H1 (cell line): ENCODE data around the gene ST8SIA5. TPM values are rescaled to one million over a fixed set of nuclear protein-coding genes. Genes with fewer than 3 reads are reported as not detected.

Experiments
- CTCF ChIA-PET: fragments of 300-600 bp; sonication (Branson Sonifier 250); formaldehyde crosslinking; loops from one replicate; lab custom pipeline; 2021; ENCODE audit not compliant: partially characterized antibody; lab: Charles Lee
- POLR2A ChIA-PET: fragments of 300-600 bp; sonication (Branson Sonifier 250); formaldehyde crosslinking; loops from one replicate; lab custom pipeline; 2021; ENCODE audit warnings: inconsistent platforms; ENCODE audit not compliant: partially characterized antibody; lab: Charles Lee
- DNase-seq, 2 experiments: peaks; one replicate each; pipeline versions ENCODE4 v3.0.0 to v3.0.0-alpha.2; 2010 to 2022; ENCODE audit warnings: low spot score in 2 of 2, low read depth in 1 of 2, mixed read lengths in 1 of 2
- FAIRE-seq: peaks from 2 replicates; lab custom pipeline; 2011; peaks lifted over from hg19 to GRCh38; lab: Jason Lieb, UNC
- H2AFZ ChIP-seq: 2 replicates; pipeline ENCODE4 v1.8.1; 2012; ENCODE audit warnings: low read length, inconsistent platforms
- H2AK5ac ChIP-seq: 2 replicates; pipeline ENCODE4 v1.6.1; 2013; ENCODE audit warnings: low read depth, low read length
- H2BK120ac ChIP-seq: replicated peaks from 2 replicates; pipeline ENCODE3; 2013; ENCODE audit warnings: low read depth, low read length, inconsistent platforms
- H2BK12ac ChIP-seq: 2 replicates; pipeline ENCODE4 v1.6.1; 2013; ENCODE audit warnings: low read depth, low read length
- H2BK15ac ChIP-seq: 2 replicates; pipeline ENCODE4 v1.6.1; 2013; ENCODE audit warnings: low read length
- H2BK20ac ChIP-seq: 2 replicates; pipeline ENCODE4 v1.6.1; 2013; ENCODE audit warnings: low read length
- H2BK5ac ChIP-seq: 2 replicates; pipeline ENCODE4 v1.6.1; 2013; ENCODE audit warnings: low read depth, low read length
- H3K14ac ChIP-seq: 2 replicates; pipeline ENCODE4 v1.6.1; 2013; ENCODE audit warnings: inconsistent platforms; ENCODE audit not compliant: insufficient read length
- H3K18ac ChIP-seq: 2 replicates; pipeline ENCODE4 v1.6.1; 2013; ENCODE audit warnings: low read length; ENCODE audit errors: extremely low read depth
- H3K23ac ChIP-seq: 2 replicates; pipeline ENCODE4 v1.6.1; 2013; ENCODE audit warnings: inconsistent platforms; ENCODE audit not compliant: insufficient read length
- H3K23me2 ChIP-seq: 2 replicates; pipeline ENCODE4 v1.6.1; 2013; ENCODE audit warnings: low read depth, low read length
- H3K27ac ChIP-seq: 2 replicates; pipeline ENCODE4 v1.6.1; 2011; ENCODE audit warnings: low read depth, low read length, inconsistent platforms
- H3K27me3 ChIP-seq, 4 experiments: replicated peaks in 1 of 4; 1 replicate in 1 of 4; 2 replicates in 3 of 4; pipeline versions ENCODE4 v1.6.1 to v1.8.1; 2011 to 2013; ENCODE audit warnings: low read length in 3 of 4, mild to moderate bottlenecking in 3 of 4, inconsistent platforms in 2 of 4, mixed read lengths in 2 of 4, moderate library complexity in 1 of 4; ENCODE audit not compliant: control insufficient read depth in 3 of 4, insufficient read depth in 3 of 4; ENCODE audit errors: extremely low read depth in 1 of 4
- H3K36me3 ChIP-seq, 4 experiments: 2 replicates each; pipeline versions ENCODE4 v1.6.1 to v1.8.1; 2011 to 2013; ENCODE audit warnings: mild to moderate bottlenecking in 4 of 4, low read length in 3 of 4, moderate library complexity in 2 of 4, control low read depth in 1 of 4, inconsistent platforms in 1 of 4; ENCODE audit not compliant: insufficient read depth in 4 of 4, control insufficient read depth in 2 of 4
- H3K4ac ChIP-seq: replicated peaks from 2 replicates; pipeline ENCODE3; 2013; ENCODE audit warnings: low read length, low read depth, mixed read lengths, inconsistent platforms; ENCODE audit not compliant: insufficient read length
- H3K4me1 ChIP-seq, 4 experiments: replicated peaks in 1 of 4; 1 replicate in 1 of 4; 2 replicates in 3 of 4; pipeline versions ENCODE4 v1.6.1 to v1.8.1; 2011 to 2013; ENCODE audit warnings: low read length in 3 of 4, inconsistent platforms in 2 of 4, mixed read lengths in 1 of 4; ENCODE audit not compliant: insufficient read depth in 4 of 4, control insufficient read depth in 3 of 4
- H3K4me2 ChIP-seq, 2 experiments: 2 replicates each; pipeline versions ENCODE4 v1.6.1 to v1.8.1; 2011 to 2013; ENCODE audit warnings: low read depth in 2 of 2, low read length in 2 of 2, control low read depth in 1 of 2, inconsistent platforms in 1 of 2, mild to moderate bottlenecking in 1 of 2; ENCODE audit not compliant: insufficient read depth in 1 of 2
- H3K4me3 ChIP-seq, 4 experiments: fragments of 200-600, 300-600 bp in 1 of 4; sonication (generic), shearing (Covaris generic), sonication (Bioruptor Twin) in 1 of 4; 2 replicates each; pipeline versions ENCODE4 v1.5.1 to v1.8.1; 2011 to 2016; ENCODE audit warnings: low read length in 4 of 4, low read depth in 3 of 4, control low read depth in 2 of 4, inconsistent platforms in 2 of 4, mild to moderate bottlenecking in 2 of 4, mixed read lengths in 1 of 4, moderate library complexity in 1 of 4; ENCODE audit not compliant: insufficient read depth in 2 of 4; ENCODE audit errors: extremely low read depth in 1 of 4
- H3K56ac ChIP-seq: replicated peaks from 2 replicates; pipeline ENCODE3; 2013; ENCODE audit warnings: low read depth, mild to moderate bottlenecking, mixed read lengths, low read length, inconsistent platforms; ENCODE audit not compliant: insufficient read length
- H3K79me1 ChIP-seq: 2 replicates; pipeline ENCODE4 v1.6.1; 2013; ENCODE audit warnings: low read depth, low read length, control low read depth
- H3K79me2 ChIP-seq, 2 experiments: 2 replicates each; pipeline versions ENCODE4 v1.6.1 to v1.8.1; 2012 to 2013; ENCODE audit warnings: low read length in 2 of 2, mild to moderate bottlenecking in 2 of 2, inconsistent platforms in 1 of 2; ENCODE audit not compliant: insufficient read depth in 2 of 2, control insufficient read depth in 1 of 2
- H3K9ac ChIP-seq, 4 experiments: replicated peaks in 1 of 4; 1 replicate in 1 of 4; 2 replicates in 3 of 4; pipeline versions ENCODE4 v1.6.1 to v1.8.1; 2011 to 2013; ENCODE audit warnings: low read depth in 3 of 4, low read length in 3 of 4, control low read depth in 2 of 4, mild to moderate bottlenecking in 2 of 4, moderate library complexity in 2 of 4, inconsistent platforms in 1 of 4; ENCODE audit errors: extremely low read depth in 1 of 4
- H3K9me3 ChIP-seq, 2 experiments: 2 replicates each; pipeline versions ENCODE4 v1.6.1 to v1.8.1; 2012 to 2013; ENCODE audit warnings: mild to moderate bottlenecking in 2 of 2, moderate library complexity in 2 of 2, control low read depth in 1 of 2, inconsistent platforms in 1 of 2, low read depth in 1 of 2, low read length in 1 of 2, mixed read lengths in 1 of 2; ENCODE audit not compliant: insufficient read depth in 2 of 2
- H4K20me1 ChIP-seq, 2 experiments: replicated peaks in 1 of 2; 2 replicates each; pipeline versions ENCODE3 to v1.8.1; 2011 to 2013; ENCODE audit warnings: inconsistent platforms in 2 of 2, low read length in 2 of 2, mild to moderate bottlenecking in 1 of 2; ENCODE audit not compliant: insufficient read depth in 2 of 2, control insufficient read depth in 1 of 2
- H4K5ac ChIP-seq: 2 replicates; pipeline ENCODE4 v1.6.1; 2013; ENCODE audit warnings: low read length, low read depth, mixed read lengths, inconsistent platforms; ENCODE audit not compliant: insufficient read length
- H4K8ac ChIP-seq: 2 replicates; pipeline ENCODE4 v1.8.0; 2013; ENCODE audit warnings: mild to moderate bottlenecking, moderate library complexity, low read length, inconsistent platforms; ENCODE audit not compliant: insufficient read depth; ENCODE audit errors: extremely low read depth
- H4K91ac ChIP-seq: replicated peaks from 2 replicates; pipeline ENCODE3; 2013; ENCODE audit warnings: low read length, mixed read lengths, inconsistent platforms; ENCODE audit not compliant: insufficient read length
- SIRT6 ChIP-seq: IDR thresholded peaks from one replicate; pipeline ENCODE4 v1.7.1; 2012; ENCODE audit warnings: low read length, inconsistent platforms
- SIX5 ChIP-seq: IDR thresholded peaks from 2 replicates; pipeline ENCODE4 v1.6.1; 2011; ENCODE audit warnings: mild to moderate bottlenecking, low read depth, low read length
- WGBS, 2 experiments: shearing (Covaris generic) in 1 of 2; methylation state at CpG; one replicate each; pipeline versions ENCODE4 v1.1.6 to v1.1.7; 2013 to 2015; ENCODE audit warnings: low lambda C conversion rate in 2 of 2, mixed read lengths in 2 of 2, inconsistent platforms in 1 of 2, low coverage in 1 of 2, missing lambda C conversion rate in 1 of 2; ENCODE audit not compliant: insufficient replicate concordance in 2 of 2, insufficient coverage in 1 of 2, insufficient read length in 1 of 2; ENCODE audit errors: extremely low coverage in 1 of 2, missing lambda C conversion rate in 1 of 2; 5-methylcytosine and 5-hydroxymethylcytosine counted together
- polyA plus RNA-seq, 7 experiments: library from polyadenylated mRNA; depleted of rRNA in 3 of 7; stranded (reverse) in 5 of 7; unstranded in 2 of 7; fragments of >200 nt in 5 of 7; fragments of 200-250 nt in 2 of 7; gene quantifications; 1 replicate in 5 of 7; 2 replicates in 1 of 7; 4 replicates in 1 of 7; pipeline versions ENCODE4 v1.2.1 to v1.2.3, GENCODE V29; 2011 to 2013; ENCODE audit warnings: missing spikeins in 2 of 7, mixed read lengths in 2 of 7
- total RNA-seq: library from RNA; stranded (reverse); fragmentation: NEBNext Ultra II Directional; extraction: Animal tissue kit (Norgen Biotek cat#: 25700); gene quantifications from 2 replicates; pipeline ENCODE4 v1.2.1, GENCODE V29; 2021
- TF ChIP-seq, protein P1 (sequence below): IDR thresholded peaks from 2 replicates; pipeline ENCODE4 v1.6.1; 2012; ENCODE audit warnings: low read length, inconsistent platforms

ST8SIA5 gene
- total and polyA plus RNA-seq, 2 of the 8 experiments (the other 6 are each of a cell fraction or from before 2014, with no cell fraction given): 2.4 to 6.3 TPM

GRCh38 chr18:46759890-46760289 lies 3.0 kb upstream of the ST8SIA5 start:
- Histone ChIP-seq H2AFZ (no peak overlapping the region), H2BK5ac (no peak overlapping the region), H2BK120ac (no peak overlapping the region), H4K5ac (no peak overlapping the region), H3K27me3 (peaks cover 17 to 54% (median 40%) of the 10 kb centered on the region in 4 experiments), H4K8ac (no peak overlapping the region), H3K18ac (no peak overlapping the region), H2BK12ac (no peak overlapping the region), H2BK20ac (no peak overlapping the region), H3K23me2 (peaks cover 10% of the 10 kb centered on the region; the same call in 1 of the 2 replicates), H3K56ac (no peak overlapping the region), H3K79me1 (no peaks in the 10 kb centered on the region), H4K91ac (no peak overlapping the region), H3K23ac (no peak overlapping the region), H3K4me2 (no peak overlapping the region), H3K4ac (no peak overlapping the region), H3K27ac (no peak overlapping the region), H4K20me1 (no peaks in the 10 kb centered on the region), H2BK15ac (no peak overlapping the region), H3K14ac (no peak overlapping the region), H3K9me3 (no peaks in the 10 kb centered on the region), H2AK5ac (no peak overlapping the region), H3K79me2 (no peaks in the 10 kb centered on the region), H3K9ac (no peak overlapping the region), H3K4me3 (no peak overlapping the region), H3K36me3 (no peaks in the 10 kb centered on the region), H3K4me1 (peaks cover 0 to 12% (median 7%) of the 10 kb centered on the region in 4 experiments; a peak in 4 of 7 replicates)
- no peak for TF ChIP-seq SIX5
- no peak for TF ChIP-seq SIRT6
- TF ChIP-seq, protein P1, sequence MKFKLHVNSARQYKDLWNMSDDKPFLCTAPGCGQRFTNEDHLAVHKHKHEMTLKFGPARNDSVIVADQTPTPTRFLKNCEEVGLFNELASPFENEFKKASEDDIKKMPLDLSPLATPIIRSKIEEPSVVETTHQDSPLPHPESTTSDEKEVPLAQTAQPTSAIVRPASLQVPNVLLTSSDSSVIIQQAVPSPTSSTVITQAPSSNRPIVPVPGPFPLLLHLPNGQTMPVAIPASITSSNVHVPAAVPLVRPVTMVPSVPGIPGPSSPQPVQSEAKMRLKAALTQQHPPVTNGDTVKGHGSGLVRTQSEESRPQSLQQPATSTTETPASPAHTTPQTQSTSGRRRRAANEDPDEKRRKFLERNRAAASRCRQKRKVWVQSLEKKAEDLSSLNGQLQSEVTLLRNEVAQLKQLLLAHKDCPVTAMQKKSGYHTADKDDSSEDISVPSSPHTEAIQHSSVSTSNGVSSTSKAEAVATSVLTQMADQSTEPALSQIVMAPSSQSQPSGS: no peak
- ChIA-PET CTCF (interaction anchor here (0.7 to 1.3 kb wide), 2 partner anchors 8 to 102 kb away, joined by 3 read pairs; no protein-coding TSS in a partner anchor), POLR2A (no interaction called here)
- 93% methylated on average over 6 of the region's 6 CpGs; no CpG with 5 or more reads in 1 of the 2 experiments for WGBS, 2 experiments
- no peak for DNase-seq
- FAIRE-seq: no peak
